Activated T-cell treated with anti-CD3 and anti-CD28 coated beads for 24 hours (primary cell): ENCODE results near the gene LRCH3.
A peak's percentile ranks its signal among the peaks of the same experiment; 100 is the strongest.

ENCODE experiments used
- DNase-seq: peaks from one replicate; pipeline ENCODE4 v3.0.0-alpha.2; 2020; ENCODE audit warnings: low read depth

LRCH3 gene

GRCh38 chr3:197791113-197791891 lies at the start of gene LRCH3:
LRCH3 (plus strand) TSS chr3:197791254; CDS start chr3:197791279, 25 bp downstream.
- peak; percentile 75 for DNase-seq

GRCh38 chr3:197742787-197743186 lies 48.3 kb upstream of the LRCH3 start:
- DNase-seq = no peak

- no peak for DNase-seq
Measured at GRCh38 chr3:197746209-197746608, 44.8 kb upstream of the LRCH3 start.

- DNase-seq = no peak
Measured at GRCh38 chr3:197746801-197747237, 44.2 kb upstream of the LRCH3 start.

GRCh38 chr3:197748597-197749314 lies 42.3 kb upstream of the LRCH3 start:
- no peak for DNase-seq

GRCh38 chr3:197749315-197749600 lies 41.8 kb upstream of the LRCH3 start:
- peak; percentile 49 for DNase-seq

- DNase-seq = peak; percentile 78
Measured at GRCh38 chr3:197749601-197750395, 41.3 kb upstream of the LRCH3 start, which contains the start of gene FYTTD1. FYTTD1 (plus strand) TSS chr3:197749883; CDS start chr3:197749972, 89 bp downstream.

GRCh38 chr3:197750396-197750831 lies 40.6 kb upstream of the LRCH3 start:
- peak; percentile 30 for DNase-seq

- DNase-seq = peak; percentile 9
Measured at GRCh38 chr3:197750858-197751737, 40.0 kb upstream of the LRCH3 start.

- DNase-seq = no peak
Measured at GRCh38 chr3:197752107-197752506, 38.9 kb upstream of the LRCH3 start.

- DNase-seq = no peak
Measured at GRCh38 chr3:197753263-197753662, 37.8 kb upstream of the LRCH3 start.

GRCh38 chr3:197756704-197757103 lies 34.4 kb upstream of the LRCH3 start:
- no peak for DNase-seq

- DNase-seq = no peak
Measured at GRCh38 chr3:197758512-197758911, 32.5 kb upstream of the LRCH3 start.

GRCh38 chr3:197761784-197762183 lies 29.3 kb upstream of the LRCH3 start:
- DNase-seq = no peak

GRCh38 chr3:197775317-197775716 lies 15.7 kb upstream of the LRCH3 start:
- no peak for DNase-seq

- no peak for DNase-seq
Measured at GRCh38 chr3:197782230-197782629, 8.8 kb upstream of the LRCH3 start.

GRCh38 chr3:197784019-197784585 lies 7.0 kb upstream of the LRCH3 start:
- no peak for DNase-seq

GRCh38 chr3:197787412-197787811 lies 3.6 kb upstream of the LRCH3 start:
- no peak for DNase-seq

- DNase-seq = no peak
Measured at GRCh38 chr3:197789309-197789708, 1.7 kb upstream of the LRCH3 start.

- no peak for DNase-seq
Measured at GRCh38 chr3:197790033-197790432, 1.0 kb upstream of the LRCH3 start.
